ENCODE measurements around the gene NRL. TPM values are rescaled to one million over a fixed set of nuclear protein-coding genes. Genes with fewer than 3 reads are reported as not detected.
A peak's percentile ranks its signal among the peaks of the same experiment; 100 is the strongest.

NRL gene
- total and polyA plus RNA-seq, 4 donors = 2.7 to 5.4 (median 3.1) TPM

GRCh38 chr14:24136684-24137528 is 22.2 kb upstream of the NRL start:
- no peak for TF ChIP-seq CTCF (IDR thresholded peaks at IDR 0.05; ENCODE audit: control extremely low read depth, extremely low read depth)
- H3K27me3 ChIP-seq (ENCODE audit: control insufficient read depth in 3 of 3, insufficient read depth in 3 of 3, low read length in 2 of 3) = no peaks in the 10 kb centered on the region
- H3K9ac ChIP-seq (ENCODE audit: insufficient read depth in 1 of 2, low read length in 2 of 2) = peak overlapping the region; percentile 37 to 81
- peak overlapping the region; percentile 80 to 93 for H3K27ac ChIP-seq (ENCODE audit: low read depth in 1 of 2, low read length in 1 of 2)
- DNase-seq (no peak), ATAC-seq (ENCODE audit: insufficient read depth, low FRiP score) (no peak)
- peaks cover 0 to 24% (median 7%) of the 10 kb centered on the region in 5 donors for H3K4me1 ChIP-seq (ENCODE audit: control insufficient read depth in 5 of 5, insufficient read depth in 5 of 5, low read length in 5 of 5)
- H3K9me3 ChIP-seq (ENCODE audit: control insufficient read depth in 4 of 4, insufficient read depth in 3 of 4, low read length in 3 of 4) = no peaks in the 10 kb centered on the region
- 30 to 43% methylated on average over 13 of the region's 13 CpGs for WGBS, 2 donors
- peak overlapping the region; percentile 69 for H3K4me3 ChIP-seq
- peaks cover 0 to 20% (median 12%) of the 10 kb centered on the region in 4 donors for H3K36me3 ChIP-seq (ENCODE audit: control insufficient read depth in 4 of 4, insufficient read depth in 4 of 4, low read length in 4 of 4)

- H3K9me3 ChIP-seq (ENCODE audit: control insufficient read depth in 4 of 4, insufficient read depth in 3 of 4, low read length in 3 of 4) = no peaks in the 10 kb centered on the region
- H3K4me3 ChIP-seq = peak within 1 kb of the TSS; percentile 69
- WGBS, 2 donors = 0 to 1% methylated on average over 30 to 75 of the region's 75 CpGs
- peak; percentile 91 to 95 (median 94) for DNase-seq
- H3K36me3 ChIP-seq (ENCODE audit: control insufficient read depth in 4 of 4, insufficient read depth in 4 of 4, low read length in 4 of 4) = peaks cover 0 to 20% (median 12%) of the 10 kb centered on the region in 4 donors
- peak within 1 kb of the TSS; percentile 80 to 93 for H3K27ac ChIP-seq (ENCODE audit: low read depth in 1 of 2, low read length in 1 of 2)
- H3K9ac ChIP-seq (ENCODE audit: insufficient read depth in 1 of 2, low read length in 2 of 2) = peak within 1 kb of the TSS; percentile 37 to 81
- H3K4me1 ChIP-seq (ENCODE audit: control insufficient read depth in 5 of 5, insufficient read depth in 5 of 5, low read length in 5 of 5) = peaks cover 0 to 24% (median 7%) of the 10 kb centered on the region in 5 donors
- ATAC-seq (ENCODE audit: insufficient read depth, low FRiP score) = peak; percentile 99
- no peaks in the 10 kb centered on the region for H3K27me3 ChIP-seq (ENCODE audit: control insufficient read depth in 3 of 3, insufficient read depth in 3 of 3, low read length in 2 of 3)
- no peak for TF ChIP-seq CTCF (IDR thresholded peaks at IDR 0.05; ENCODE audit: control extremely low read depth, extremely low read depth)
These were observed 21.3 kb upstream of the NRL start, which contains the start of gene PSME1 for GRCh38 chr14:24135834-24136683. Gene PSME1 (plus strand): TSS chr14:24136194. CDS start chr14:24136263, 69 bp downstream.

- Histone ChIP-seq H3K9ac (ENCODE audit: insufficient read depth in 1 of 2, low read length in 2 of 2) (no peak overlapping the region), H3K27me3 (ENCODE audit: control insufficient read depth in 3 of 3, insufficient read depth in 3 of 3, low read length in 2 of 3) (no peaks in the 10 kb centered on the region), H3K36me3 (ENCODE audit: control insufficient read depth in 4 of 4, insufficient read depth in 4 of 4, low read length in 4 of 4) (peaks cover 0 to 20% (median 12%) of the 10 kb centered on the region in 4 donors), H3K4me3 (peak overlapping the region; percentile 44), H3K9me3 (ENCODE audit: control insufficient read depth in 4 of 4, insufficient read depth in 3 of 4, low read length in 3 of 4) (no peaks in the 10 kb centered on the region), H3K27ac (ENCODE audit: low read depth in 1 of 2, low read length in 1 of 2) (peak overlapping the region; percentile 78 to 90), H3K4me1 (ENCODE audit: control insufficient read depth in 5 of 5, insufficient read depth in 5 of 5, low read length in 5 of 5) (peaks cover 0 to 24% (median 7%) of the 10 kb centered on the region in 5 donors)
- 8 to 12% methylated on average over 9 of the region's 9 CpGs for WGBS, 2 donors
- TF ChIP-seq CTCF (IDR thresholded peaks at IDR 0.05; ENCODE audit: control extremely low read depth, extremely low read depth) = no peak
- ATAC-seq (ENCODE audit: insufficient read depth, low FRiP score) (no peak), DNase-seq (no peak)
These were observed 20.8 kb upstream of the NRL start for GRCh38 chr14:24135584-24135833.

All from lung (tissue), 12 donors.